SH-SY5Y (cell line): ENCODE measurements around the gene TTC1.

Source experiments
- GATA2 ChIP-seq: IDR thresholded peaks from 2 replicates; pipeline ENCODE4 v1.6.1; 2011; ENCODE audit warnings: mild to moderate bottlenecking, low read depth, low read length
- GATA3 ChIP-seq: IDR thresholded peaks from 2 replicates; pipeline ENCODE4 v1.6.1; 2011; ENCODE audit warnings: low read depth, mild to moderate bottlenecking, low read length, moderate library complexity

DNA sequence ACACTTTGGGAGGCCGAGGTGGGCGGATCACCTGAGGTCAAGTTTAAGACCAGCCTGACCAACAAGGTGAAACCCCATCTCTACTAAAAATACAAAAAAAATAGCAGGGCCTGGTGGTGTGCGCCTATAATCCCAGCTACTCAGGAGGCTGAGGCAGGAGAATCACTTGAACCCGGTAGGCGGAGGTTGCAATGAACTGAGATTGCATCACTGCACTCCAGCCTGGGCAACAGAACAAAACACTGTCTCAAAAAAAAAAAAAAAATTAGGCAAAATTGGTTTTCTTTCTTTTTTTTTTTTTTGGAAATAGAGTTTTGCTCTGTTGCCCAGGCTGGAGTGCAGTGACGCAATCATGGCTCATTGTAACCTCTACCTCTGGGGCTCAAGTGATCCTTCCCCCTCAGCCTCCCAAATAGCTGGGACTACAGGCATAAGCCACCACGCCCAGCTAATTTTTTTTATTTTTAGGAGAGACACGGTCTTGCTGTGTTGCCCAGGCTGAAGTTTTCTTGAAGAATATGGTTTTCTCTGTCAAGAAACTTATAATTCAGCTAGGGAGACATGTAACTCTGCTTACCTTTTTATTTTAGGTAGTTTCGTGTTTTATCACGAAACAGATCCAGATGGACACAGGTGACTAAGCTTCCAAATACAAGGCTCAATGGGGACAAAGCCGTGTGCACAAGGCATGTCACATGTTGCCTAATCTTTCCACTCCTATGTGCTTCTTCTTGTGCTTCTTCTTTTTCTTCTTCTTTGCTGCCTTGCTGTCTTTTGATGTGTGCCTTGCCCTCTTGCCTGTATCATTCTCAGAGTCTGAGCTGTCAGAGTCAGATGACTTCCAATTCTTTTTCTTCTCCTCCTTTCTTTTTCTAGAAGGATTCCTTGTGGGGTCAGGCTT is 14.3 kb downstream of the TTC1 start:
- TF ChIP-seq GATA3 (no peak), GATA2 (no peak)
